K562 (cell line): ENCODE data around the gene MIP. TPM values are rescaled to one million over a fixed set of nuclear protein-coding genes. Genes with fewer than 3 reads are reported as not detected.

Experiments
- CXXC5 ChIP-seq: fragments of 250-450 bp; sonication (Bioruptor Pico); IDR thresholded peaks from 2 replicates; pipeline ENCODE4 v1.8.0; 2022; ENCODE audit warnings: inconsistent platforms, mild to moderate bottlenecking, moderate library complexity
- MYNN ChIP-seq, 2 experiments: sonication (generic); formaldehyde crosslinking in 1 of 2; IDR thresholded peaks; 2 replicates each; pipeline versions ENCODE4 v1.5.0 to v1.6.1; 2016 to 2020; ENCODE audit warnings: antibody characterized with exemption in 1 of 2, missing genetic modification reagents in 1 of 2
- RFX1 ChIP-seq: fragments of 450-650 bp; IDR thresholded peaks from 2 replicates; pipeline ENCODE4 v1.6.1; 2016; ENCODE audit warnings: mild to moderate bottlenecking, moderate library complexity
- ZNF140 ChIP-seq: fragments of 250-450 bp; sonication (Bioruptor Pico); IDR thresholded peaks from 2 replicates; pipeline ENCODE4 v1.8.0; 2021; ENCODE audit warnings: moderate library complexity, mild to moderate bottlenecking, inconsistent platforms
- ZNF717 ChIP-seq: fragments of 250-450 bp; sonication (Bioruptor Pico); IDR thresholded peaks from 2 replicates; pipeline ENCODE4 v1.5.0; 2021
- polyA plus RNA-seq, 8 experiments: library from polyadenylated mRNA; depleted of rRNA in 4 of 8; stranded (reverse) in 5 of 8; unstranded in 3 of 8; fragments of >200 nt; fragmentation: Nextera tagmentation in 2 of 8; fragmentation: Illumina TruSeq in 1 of 8; extraction: Ambion mirVana in 2 of 8; extraction: Trizol in 1 of 8; gene quantifications; 2 replicates each; pipeline versions ENCODE4 v1.2.1 to v1.2.3, GENCODE V29; 2011 to 2014; ENCODE audit warnings: inconsistent platforms in 1 of 8, missing spikeins in 1 of 8
- total RNA-seq, 7 experiments: library from RNA; depleted of rRNA in 6 of 7; stranded (reverse); fragments of >200 nt in 6 of 7; fragmentation: Illumina TruSeq in 2 of 7; extraction: Trizol in 2 of 7; gene quantifications; 2 replicates each; pipeline versions ENCODE4 v1.2.1 to v1.2.3, GENCODE V29; 2011 to 2021; ENCODE audit warnings: low replicate concordance in 1 of 7
- TF ChIP-seq, protein P1 (sequence below): fragments of 450-650 bp; IDR thresholded peaks from 2 replicates; pipeline ENCODE4 v1.6.1; 2018; ENCODE audit not compliant: partially characterized antibody
- TF ChIP-seq, protein P2 (sequence below), 3 experiments: fragments of 200-800 bp in 1 of 3; fragments of 250-450 bp in 1 of 3; fragments of 450-650 bp in 1 of 3; sonication (Bioruptor Pico) in 1 of 3; sonication (Bioruptor generic) in 1 of 3; formaldehyde crosslinking in 1 of 3; IDR thresholded peaks; 2 replicates each; pipeline versions ENCODE4 v1.6.1 to v1.8.0; 2016 to 2022; ENCODE audit warnings: mild to moderate bottlenecking in 2 of 3, missing genetic modification characterization in 2 of 3, missing compliant biosample characterization in 1 of 3, moderate library complexity in 1 of 3
- TF ChIP-seq, protein P3 (sequence below): fragments of 450-650 bp; IDR thresholded peaks from 2 replicates; pipeline ENCODE4 v1.6.1; 2017; ENCODE audit warnings: antibody characterized with exemption, mild to moderate bottlenecking

Gene MIP
- total and polyA plus RNA-seq, 9 of the 15 experiments (the other 6 are each of a cell fraction or from before 2014, with no cell fraction given): 0.09 to 0.36 (median 0.19) TPM; not detected in 5

DNA sequence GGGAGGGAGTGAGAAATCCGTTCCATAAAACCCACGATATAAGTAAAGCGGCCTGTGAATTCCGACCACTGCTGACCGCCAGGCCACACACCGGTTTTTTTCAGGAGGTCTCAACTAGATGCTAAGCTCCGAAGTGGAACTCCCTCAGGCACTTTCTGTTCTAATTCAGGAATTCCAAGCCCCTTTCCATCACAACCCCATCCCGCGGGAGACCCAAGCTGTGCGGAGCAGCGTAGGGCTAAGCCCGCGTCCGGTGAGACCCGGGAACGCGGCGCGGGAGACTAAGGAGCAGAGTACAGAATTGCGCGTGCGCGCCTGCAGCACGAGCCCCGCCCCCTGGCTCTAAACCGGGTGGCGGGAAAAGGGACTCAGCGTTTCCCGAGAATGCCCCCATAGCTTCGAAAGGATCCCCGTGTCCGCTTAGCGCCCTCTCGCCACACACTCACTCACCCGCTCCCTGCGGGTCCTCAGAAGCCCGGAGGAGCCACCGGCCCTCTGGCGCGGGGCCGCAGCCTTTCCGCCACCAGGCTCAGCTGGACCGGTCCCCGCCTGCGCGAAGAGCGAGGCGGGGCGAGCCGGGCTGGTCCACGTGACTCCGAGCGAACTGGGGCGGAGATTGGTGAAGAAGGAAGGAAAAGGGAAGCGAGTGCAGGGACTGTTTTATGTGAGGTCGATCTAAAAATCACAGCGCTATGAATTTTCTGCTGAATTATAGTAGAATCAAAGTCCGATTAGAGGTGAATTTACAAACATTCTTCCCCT, 5.4 kb downstream of the MIP start, which contains the start of gene TIMELESS (continued):
- TF ChIP-seq, protein P1, sequence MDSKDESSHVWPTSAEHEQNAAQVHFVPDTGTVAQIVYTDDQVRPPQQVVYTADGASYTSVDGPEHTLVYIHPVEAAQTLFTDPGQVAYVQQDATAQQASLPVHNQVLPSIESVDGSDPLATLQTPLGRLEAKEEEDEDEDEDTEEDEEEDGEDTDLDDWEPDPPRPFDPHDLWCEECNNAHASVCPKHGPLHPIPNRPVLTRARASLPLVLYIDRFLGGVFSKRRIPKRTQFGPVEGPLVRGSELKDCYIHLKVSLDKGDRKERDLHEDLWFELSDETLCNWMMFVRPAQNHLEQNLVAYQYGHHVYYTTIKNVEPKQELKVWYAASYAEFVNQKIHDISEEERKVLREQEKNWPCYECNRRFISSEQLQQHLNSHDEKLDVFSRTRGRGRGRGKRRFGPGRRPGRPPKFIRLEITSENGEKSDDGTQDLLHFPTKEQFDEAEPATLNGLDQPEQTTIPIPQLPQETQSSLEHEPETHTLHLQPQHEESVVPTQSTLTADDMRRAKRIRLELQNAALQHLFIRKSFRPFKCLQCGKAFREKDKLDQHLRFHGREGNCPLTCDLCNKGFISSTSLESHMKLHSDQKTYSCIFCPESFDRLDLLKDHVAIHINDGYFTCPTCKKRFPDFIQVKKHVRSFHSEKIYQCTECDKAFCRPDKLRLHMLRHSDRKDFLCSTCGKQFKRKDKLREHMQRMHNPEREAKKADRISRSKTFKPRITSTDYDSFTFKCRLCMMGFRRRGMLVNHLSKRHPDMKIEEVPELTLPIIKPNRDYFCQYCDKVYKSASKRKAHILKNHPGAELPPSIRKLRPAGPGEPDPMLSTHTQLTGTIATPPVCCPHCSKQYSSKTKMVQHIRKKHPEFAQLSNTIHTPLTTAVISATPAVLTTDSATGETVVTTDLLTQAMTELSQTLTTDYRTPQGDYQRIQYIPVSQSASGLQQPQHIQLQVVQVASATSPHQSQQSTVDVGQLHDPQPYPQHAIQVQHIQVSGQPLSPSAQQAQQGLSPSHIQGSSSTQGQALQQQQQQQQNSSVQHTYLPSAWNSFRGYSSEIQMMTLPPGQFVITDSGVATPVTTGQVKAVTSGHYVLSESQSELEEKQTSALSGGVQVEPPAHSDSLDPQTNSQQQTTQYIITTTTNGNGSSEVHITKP: peak; percentile 58
- TF ChIP-seq CXXC5 (CRISPR knock-in tag): peak; percentile 91
- no peak for TF ChIP-seq RFX1
- TF ChIP-seq, protein P2, sequence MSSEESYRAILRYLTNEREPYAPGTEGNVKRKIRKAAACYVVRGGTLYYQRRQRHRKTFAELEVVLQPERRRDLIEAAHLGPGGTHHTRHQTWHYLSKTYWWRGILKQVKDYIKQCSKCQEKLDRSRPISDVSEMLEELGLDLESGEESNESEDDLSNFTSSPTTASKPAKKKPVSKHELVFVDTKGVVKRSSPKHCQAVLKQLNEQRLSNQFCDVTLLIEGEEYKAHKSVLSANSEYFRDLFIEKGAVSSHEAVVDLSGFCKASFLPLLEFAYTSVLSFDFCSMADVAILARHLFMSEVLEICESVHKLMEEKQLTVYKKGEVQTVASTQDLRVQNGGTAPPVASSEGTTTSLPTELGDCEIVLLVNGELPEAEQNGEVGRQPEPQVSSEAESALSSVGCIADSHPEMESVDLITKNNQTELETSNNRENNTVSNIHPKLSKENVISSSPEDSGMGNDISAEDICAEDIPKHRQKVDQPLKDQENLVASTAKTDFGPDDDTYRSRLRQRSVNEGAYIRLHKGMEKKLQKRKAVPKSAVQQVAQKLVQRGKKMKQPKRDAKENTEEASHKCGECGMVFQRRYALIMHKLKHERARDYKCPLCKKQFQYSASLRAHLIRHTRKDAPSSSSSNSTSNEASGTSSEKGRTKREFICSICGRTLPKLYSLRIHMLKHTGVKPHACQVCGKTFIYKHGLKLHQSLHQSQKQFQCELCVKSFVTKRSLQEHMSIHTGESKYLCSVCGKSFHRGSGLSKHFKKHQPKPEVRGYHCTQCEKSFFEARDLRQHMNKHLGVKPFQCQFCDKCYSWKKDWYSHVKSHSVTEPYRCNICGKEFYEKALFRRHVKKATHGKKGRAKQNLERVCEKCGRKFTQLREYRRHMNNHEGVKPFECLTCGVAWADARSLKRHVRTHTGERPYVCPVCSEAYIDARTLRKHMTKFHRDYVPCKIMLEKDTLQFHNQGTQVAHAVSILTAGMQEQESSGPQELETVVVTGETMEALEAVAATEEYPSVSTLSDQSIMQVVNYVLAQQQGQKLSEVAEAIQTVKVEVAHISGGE (CRISPR knock-in tag; IDR thresholded peaks at IDR 0.05): no peak
- TF ChIP-seq ZNF717 (CRISPR knock-in tag): no peak
- no peak for TF ChIP-seq MYNN (IDR thresholded peaks at IDR 0.05)
- no peak for TF ChIP-seq MYNN (CRISPR knock-in tag; IDR thresholded peaks at IDR 0.05)
- TF ChIP-seq ZNF140 (CRISPR knock-in tag): no peak
- TF ChIP-seq, protein P3, sequence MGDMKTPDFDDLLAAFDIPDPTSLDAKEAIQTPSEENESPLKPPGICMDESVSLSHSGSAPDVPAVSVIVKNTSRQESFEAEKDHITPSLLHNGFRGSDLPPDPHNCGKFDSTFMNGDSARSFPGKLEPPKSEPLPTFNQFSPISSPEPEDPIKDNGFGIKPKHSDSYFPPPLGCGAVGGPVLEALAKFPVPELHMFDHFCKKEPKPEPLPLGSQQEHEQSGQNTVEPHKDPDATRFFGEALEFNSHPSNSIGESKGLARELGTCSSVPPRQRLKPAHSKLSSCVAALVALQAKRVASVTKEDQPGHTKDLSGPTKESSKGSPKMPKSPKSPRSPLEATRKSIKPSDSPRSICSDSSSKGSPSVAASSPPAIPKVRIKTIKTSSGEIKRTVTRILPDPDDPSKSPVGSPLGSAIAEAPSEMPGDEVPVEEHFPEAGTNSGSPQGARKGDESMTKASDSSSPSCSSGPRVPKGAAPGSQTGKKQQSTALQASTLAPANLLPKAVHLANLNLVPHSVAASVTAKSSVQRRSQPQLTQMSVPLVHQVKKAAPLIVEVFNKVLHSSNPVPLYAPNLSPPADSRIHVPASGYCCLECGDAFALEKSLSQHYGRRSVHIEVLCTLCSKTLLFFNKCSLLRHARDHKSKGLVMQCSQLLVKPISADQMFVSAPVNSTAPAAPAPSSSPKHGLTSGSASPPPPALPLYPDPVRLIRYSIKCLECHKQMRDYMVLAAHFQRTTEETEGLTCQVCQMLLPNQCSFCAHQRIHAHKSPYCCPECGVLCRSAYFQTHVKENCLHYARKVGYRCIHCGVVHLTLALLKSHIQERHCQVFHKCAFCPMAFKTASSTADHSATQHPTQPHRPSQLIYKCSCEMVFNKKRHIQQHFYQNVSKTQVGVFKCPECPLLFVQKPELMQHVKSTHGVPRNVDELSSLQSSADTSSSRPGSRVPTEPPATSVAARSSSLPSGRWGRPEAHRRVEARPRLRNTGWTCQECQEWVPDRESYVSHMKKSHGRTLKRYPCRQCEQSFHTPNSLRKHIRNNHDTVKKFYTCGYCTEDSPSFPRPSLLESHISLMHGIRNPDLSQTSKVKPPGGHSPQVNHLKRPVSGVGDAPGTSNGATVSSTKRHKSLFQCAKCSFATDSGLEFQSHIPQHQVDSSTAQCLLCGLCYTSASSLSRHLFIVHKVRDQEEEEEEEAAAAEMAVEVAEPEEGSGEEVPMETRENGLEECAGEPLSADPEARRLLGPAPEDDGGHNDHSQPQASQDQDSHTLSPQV: peak; percentile 68
